Vagina (tissue), 2 donors: ENCODE data around the gene HSPB1.
A peak's percentile ranks its signal among the peaks of the same experiment; 100 is the strongest.

Source experiments
- POLR2A ChIP-seq, 2 donors: fragments of 450-650 bp; IDR thresholded peaks; one replicate each; pipeline ENCODE4 v1.6.1; 2017; ENCODE audit warnings: antibody characterized with exemption in 2 of 2, mild to moderate bottlenecking in 2 of 2, moderate library complexity in 2 of 2
- POLR2AphosphoS5 ChIP-seq, 2 donors: sonication (generic); formaldehyde crosslinking; IDR thresholded peaks; one replicate each; pipeline ENCODE4 v1.9.0; 2017; ENCODE audit warnings: antibody characterized with exemption in 2 of 2, mild to moderate bottlenecking in 2 of 2, low read depth in 1 of 2; ENCODE audit not compliant: insufficient read depth in 1 of 2
- TF ChIP-seq, protein P1 (sequence below), 3 experiments: fragments of 450-650 bp in 2 of 3; fragments of 200-600 bp in 1 of 3; sonication (generic) in 1 of 3; IDR thresholded peaks; one replicate each; pipeline ENCODE4 v1.5.1; 2017 to 2019; ENCODE audit warnings: antibody characterized with exemption in 3 of 3, mild to moderate bottlenecking in 2 of 3, moderate library complexity in 2 of 3

DNA sequence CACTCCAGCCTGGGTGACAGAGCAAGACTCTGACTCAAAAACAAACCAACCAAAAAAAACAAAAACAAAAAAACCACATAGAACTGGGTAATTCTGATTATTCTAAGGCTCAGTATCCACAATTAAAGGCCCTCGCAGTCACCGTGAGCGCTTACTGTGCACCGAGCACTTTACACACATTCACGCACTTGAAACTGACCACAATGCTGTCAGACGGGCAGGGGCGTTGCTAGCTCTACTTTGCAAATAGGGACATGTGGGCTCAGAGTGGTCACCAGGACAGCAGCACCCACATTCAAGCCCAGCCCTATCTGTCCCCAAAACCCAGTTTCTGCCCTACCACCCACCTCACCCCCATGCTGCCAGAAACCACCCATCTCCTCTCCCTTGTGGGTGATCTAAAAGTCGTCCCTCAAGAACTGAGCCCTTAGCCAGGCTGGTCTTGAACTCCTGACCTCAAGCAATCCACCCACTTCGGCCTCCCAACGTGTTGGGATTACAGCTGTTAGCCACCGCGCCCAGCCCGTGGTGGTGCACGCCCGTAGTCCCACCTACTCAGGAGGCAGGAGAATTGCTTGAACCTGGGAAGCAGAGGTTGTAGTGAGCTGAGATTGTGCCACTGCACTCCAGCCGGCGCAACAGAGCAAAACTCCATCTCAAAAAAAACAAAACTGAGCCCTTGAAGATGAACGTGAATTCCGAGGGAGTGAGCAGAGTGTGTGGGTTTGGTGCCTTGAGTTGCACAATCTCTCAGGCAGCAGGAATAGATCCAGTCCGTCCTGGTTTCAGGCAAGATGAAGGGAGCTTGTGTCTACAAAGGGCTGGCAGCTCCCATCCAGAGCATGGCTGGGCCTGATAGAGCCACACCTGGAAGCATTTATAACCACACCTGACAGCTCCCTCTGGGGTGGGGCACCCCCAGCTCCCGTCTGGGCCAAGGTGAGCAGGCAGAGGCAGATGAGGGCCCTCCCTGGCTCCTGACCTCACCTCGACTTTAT lies 5.4 kb upstream of the HSPB1 start:
- TF ChIP-seq, protein P1, sequence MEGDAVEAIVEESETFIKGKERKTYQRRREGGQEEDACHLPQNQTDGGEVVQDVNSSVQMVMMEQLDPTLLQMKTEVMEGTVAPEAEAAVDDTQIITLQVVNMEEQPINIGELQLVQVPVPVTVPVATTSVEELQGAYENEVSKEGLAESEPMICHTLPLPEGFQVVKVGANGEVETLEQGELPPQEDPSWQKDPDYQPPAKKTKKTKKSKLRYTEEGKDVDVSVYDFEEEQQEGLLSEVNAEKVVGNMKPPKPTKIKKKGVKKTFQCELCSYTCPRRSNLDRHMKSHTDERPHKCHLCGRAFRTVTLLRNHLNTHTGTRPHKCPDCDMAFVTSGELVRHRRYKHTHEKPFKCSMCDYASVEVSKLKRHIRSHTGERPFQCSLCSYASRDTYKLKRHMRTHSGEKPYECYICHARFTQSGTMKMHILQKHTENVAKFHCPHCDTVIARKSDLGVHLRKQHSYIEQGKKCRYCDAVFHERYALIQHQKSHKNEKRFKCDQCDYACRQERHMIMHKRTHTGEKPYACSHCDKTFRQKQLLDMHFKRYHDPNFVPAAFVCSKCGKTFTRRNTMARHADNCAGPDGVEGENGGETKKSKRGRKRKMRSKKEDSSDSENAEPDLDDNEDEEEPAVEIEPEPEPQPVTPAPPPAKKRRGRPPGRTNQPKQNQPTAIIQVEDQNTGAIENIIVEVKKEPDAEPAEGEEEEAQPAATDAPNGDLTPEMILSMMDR (IDR thresholded peaks at IDR 0.05) = no peak
- TF ChIP-seq POLR2AphosphoS5 (IDR thresholded peaks at IDR 0.05; ENCODE audit: insufficient read depth in 1 of 2, low read depth in 1 of 2) (peak; percentile 75 to 80), POLR2A (IDR thresholded peaks at IDR 0.05) (peak in 1 of 2 donors; percentile 8)
